ENCODE data around the gene COBL. TPM values are rescaled to one million over a fixed set of nuclear protein-coding genes. Genes with fewer than 3 reads are reported as not detected.
A peak's percentile ranks its signal among the peaks of the same experiment; 100 is the strongest.

Gene COBL
- total and polyA plus RNA-seq, 2 of the 8 experiments (the other 6 are each of a cell fraction or from before 2014, with no cell fraction given) = 13.8 to 40.4 TPM

GRCh38 chr7:51014811-51015210, 301.8 kb downstream of the COBL start:
- whole genome bisulfite sequencing, 2 experiments (ENCODE audit: extremely low coverage in 1 of 2, insufficient coverage in 1 of 2, insufficient read length in 1 of 2, insufficient replicate concordance in 2 of 2, low coverage in 1 of 2, low lambda C conversion rate in 2 of 2, missing lambda C conversion rate in 1 of 2) = 86% methylated on average over 14 of the region's 16 CpGs; no CpG with 5 or more reads in 1 of the 2 experiments
- no peak overlapping the region for H3K9ac ChIP-seq (replicated peaks in 1 of 4; ENCODE audit: extremely low read depth in 1 of 4, low read depth in 3 of 4, low read length in 3 of 4)
- no peak overlapping the region for H4K5ac ChIP-seq (ENCODE audit: insufficient read length, low read depth, low read length)
- no peaks in the 10 kb centered on the region for H3K9me3 ChIP-seq (ENCODE audit: insufficient read depth in 2 of 2, low read depth in 1 of 2, low read length in 1 of 2)
- no peak overlapping the region; the same call in 1 of the 2 replicates for H2BK12ac ChIP-seq (ENCODE audit: low read depth, low read length)
- no peaks in the 10 kb centered on the region for H4K20me1 ChIP-seq (replicated peaks in 1 of 2; ENCODE audit: control insufficient read depth in 1 of 2, insufficient read depth in 2 of 2, low read length in 2 of 2)
- FAIRE-seq (no peak), DNase-seq (ENCODE audit: low read depth in 1 of 2, low spot score in 2 of 2) (peak in 1 of 2 experiments; percentile 43)
- no peak overlapping the region for H3K14ac ChIP-seq (ENCODE audit: insufficient read length)
- no peaks in the 10 kb centered on the region for H3K36me3 ChIP-seq (ENCODE audit: control insufficient read depth in 2 of 4, insufficient read depth in 4 of 4, low read length in 3 of 4)
- H3K4me2 ChIP-seq (ENCODE audit: insufficient read depth in 1 of 2, low read depth in 2 of 2, low read length in 2 of 2) = no peak overlapping the region
- H4K8ac ChIP-seq (ENCODE audit: extremely low read depth, insufficient read depth, low read length) = no peak overlapping the region
- H3K23me2 ChIP-seq (ENCODE audit: low read depth, low read length) = peaks cover 2% of the 10 kb centered on the region; the same call in 1 of the 2 replicates
- ChIA-PET CTCF (ENCODE audit: partially characterized antibody) (interaction anchor here (1.2 to 1.7 kb wide), 2 partner anchors 36 to 126 kb away, joined by 3 to 5 read pairs; no protein-coding TSS in a partner anchor), POLR2A (ENCODE audit: partially characterized antibody) (no interaction called here)
- no peak overlapping the region for H2AFZ ChIP-seq (ENCODE audit: low read length)
- H2BK5ac ChIP-seq (ENCODE audit: low read depth, low read length) = no peak overlapping the region
- TF ChIP-seq CTCF (IDR thresholded peaks at IDR 0.05; ENCODE audit: control extremely low read depth in 1 of 3, insufficient read depth in 1 of 3, low read depth in 1 of 3, low read length in 3 of 3) = no peak
- no peak for TF ChIP-seq CBX8 (IDR thresholded peaks at IDR 0.05; ENCODE audit: borderline replicate concordance, low read depth, low read length)
- TF ChIP-seq KDM1A (IDR thresholded peaks at IDR 0.05; ENCODE audit: borderline replicate concordance, low read length) = no peak
- TF ChIP-seq CBX5 (IDR thresholded peaks at IDR 0.05; ENCODE audit: low read depth, low read length) = no peak
- no peak for TF ChIP-seq RNF2 (IDR thresholded peaks at IDR 0.05; ENCODE audit: borderline replicate concordance, low read depth, low read length, missing control alignments, poor library complexity, severe bottlenecking)
- no peak for TF ChIP-seq SIN3A (conservative IDR thresholded peaks at IDR 0.05 in 1 of 2, IDR thresholded peaks at IDR 0.05 in 1 of 2; ENCODE audit: low read depth in 1 of 2, low read length in 2 of 2)
- TF ChIP-seq KDM4A (IDR thresholded peaks at IDR 0.05; ENCODE audit: low read depth, low read length, severe bottlenecking) = no peak
- no peak for TF ChIP-seq SUZ12 (IDR thresholded peaks at IDR 0.05; ENCODE audit: low read length)
- H3K4ac ChIP-seq (replicated peaks; ENCODE audit: insufficient read length, low read depth, low read length) = no peak overlapping the region
- H3K4me3 ChIP-seq (ENCODE audit: extremely low read depth in 1 of 4, insufficient read depth in 2 of 4, low read depth in 3 of 4, low read length in 4 of 4) = no peak overlapping the region
- no peak overlapping the region for H3K18ac ChIP-seq (ENCODE audit: extremely low read depth, low read length)
- no peak overlapping the region for H3K27ac ChIP-seq (ENCODE audit: low read depth, low read length)
- no peaks in the 10 kb centered on the region; the same call in 1 of the 2 replicates for H3K79me1 ChIP-seq (ENCODE audit: low read depth, low read length)
- H2BK20ac ChIP-seq (ENCODE audit: low read length) = no peak overlapping the region
- H2BK15ac ChIP-seq (ENCODE audit: low read length) = no peak overlapping the region
- no peak overlapping the region for H2BK120ac ChIP-seq (replicated peaks; ENCODE audit: low read depth, low read length)
- H2AK5ac ChIP-seq (ENCODE audit: low read depth, low read length) = no peak overlapping the region; the same call in 1 of the 2 replicates
- no peak overlapping the region for H4K91ac ChIP-seq (replicated peaks; ENCODE audit: insufficient read length, low read length)
- H3K56ac ChIP-seq (replicated peaks; ENCODE audit: insufficient read length, low read depth, low read length) = no peak overlapping the region
- no peaks in the 10 kb centered on the region for H3K4me1 ChIP-seq (replicated peaks in 1 of 4; ENCODE audit: control insufficient read depth in 3 of 4, insufficient read depth in 4 of 4, low read length in 3 of 4)
- no peak overlapping the region for H3K23ac ChIP-seq (ENCODE audit: insufficient read length)
- no peaks in the 10 kb centered on the region for H3K79me2 ChIP-seq (ENCODE audit: control insufficient read depth in 1 of 2, insufficient read depth in 2 of 2, low read length in 2 of 2)
- H3K27me3 ChIP-seq (replicated peaks in 1 of 4; ENCODE audit: control insufficient read depth in 3 of 4, extremely low read depth in 1 of 4, insufficient read depth in 3 of 4, low read length in 3 of 4) = no peaks in the 10 kb centered on the region
